Cerebellar cortex (tissue), 1 donor: ENCODE data around the gene KANSL3.

ENCODE experiments used
- DNase-seq: peaks from one replicate; pipeline ENCODE4 v3.0.0-alpha.2; 2015; ENCODE audit warnings: low spot score

Gene KANSL3

DNA sequence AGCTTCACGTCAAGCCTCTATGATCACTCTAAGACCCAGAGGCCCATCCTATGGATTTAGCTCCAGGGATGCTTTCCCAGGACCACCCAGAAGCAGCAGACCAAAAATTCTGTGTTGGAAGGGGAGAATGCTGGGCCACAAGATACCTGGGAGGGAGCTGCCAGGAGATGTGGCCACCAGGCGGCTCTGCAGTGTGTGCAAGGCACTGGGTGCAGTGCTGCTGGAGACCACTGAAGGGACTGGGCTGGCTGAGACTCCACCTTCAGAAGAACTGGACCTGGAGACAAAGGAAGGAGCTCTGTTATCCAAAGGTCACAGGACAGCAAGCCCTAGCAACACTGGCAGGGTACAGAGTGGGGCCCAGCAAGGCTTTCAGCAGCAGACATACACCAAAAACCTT, 34.0 kb downstream of the KANSL3 start:
- peak; percentile 8 for DNase-seq

GRCh38 chr2:96602330-96602823, 35.7 kb downstream of the KANSL3 start:
- no peak for DNase-seq

DNA sequence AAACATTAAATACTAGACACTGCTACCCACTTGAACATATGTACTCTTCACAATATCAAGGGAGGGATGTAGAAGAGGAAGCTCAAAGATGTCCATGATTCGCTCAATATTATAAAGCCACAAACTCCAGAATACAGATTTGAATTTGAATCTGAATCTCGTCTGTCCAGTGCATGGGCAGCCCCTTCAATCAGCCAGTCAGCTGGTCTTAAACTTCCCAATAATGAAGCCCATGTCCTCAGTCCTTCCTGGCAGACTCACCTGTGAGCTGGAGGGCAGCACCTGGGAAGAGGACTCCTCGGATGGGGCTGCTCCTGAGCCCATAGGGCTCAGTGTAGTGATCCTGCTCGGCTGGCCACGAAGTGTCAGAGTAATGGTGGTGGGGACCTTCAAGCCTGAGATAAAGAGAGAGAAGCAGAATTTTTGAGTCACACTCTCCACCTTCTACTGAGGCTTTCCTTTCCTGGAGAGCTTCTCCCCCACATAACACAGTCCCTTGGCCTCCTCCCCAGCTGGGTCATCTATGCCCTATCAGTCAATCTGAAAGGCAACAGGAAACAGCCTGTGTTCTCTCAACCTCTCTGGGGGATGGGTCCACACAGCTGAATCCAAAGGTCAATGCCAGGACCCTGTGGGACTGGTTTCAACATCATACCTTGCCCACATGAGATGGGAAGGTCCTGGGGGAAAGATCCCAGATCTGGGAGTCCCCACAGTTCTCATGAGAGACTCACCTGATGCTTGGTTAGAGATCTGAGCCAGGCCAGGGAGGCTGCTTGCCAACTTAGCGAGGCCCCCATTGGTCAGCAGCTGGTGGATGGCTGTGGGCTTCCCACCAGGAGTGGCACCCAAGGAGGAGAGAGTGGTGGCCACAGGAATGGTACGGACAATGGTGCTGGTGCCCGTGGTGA, 36.5 kb downstream of the KANSL3 start:
- no peak for DNase-seq

GRCh38 chr2:96599941-96600340, 38.2 kb downstream of the KANSL3 start:
- no peak for DNase-seq

DNA sequence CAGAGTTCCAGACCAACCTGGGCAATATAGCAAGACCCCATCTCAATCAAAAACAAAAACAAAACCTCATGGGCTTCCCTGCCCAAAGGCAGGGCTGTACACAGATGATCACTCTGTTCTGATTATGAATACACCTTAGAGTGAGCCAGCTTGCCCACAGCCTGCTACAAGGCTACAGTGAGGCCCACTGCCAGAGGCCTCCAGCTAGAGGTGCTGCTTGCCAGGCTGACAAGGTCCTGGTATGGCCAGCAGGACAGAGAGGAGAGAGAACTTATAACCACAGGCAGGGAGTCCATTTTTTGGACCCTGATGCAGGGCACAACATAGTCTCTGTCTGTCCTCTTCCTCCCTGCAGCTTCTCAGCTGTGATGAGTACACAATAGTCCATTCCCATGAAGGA, 41.5 kb downstream of the KANSL3 start:
- DNase-seq = no peak

DNA sequence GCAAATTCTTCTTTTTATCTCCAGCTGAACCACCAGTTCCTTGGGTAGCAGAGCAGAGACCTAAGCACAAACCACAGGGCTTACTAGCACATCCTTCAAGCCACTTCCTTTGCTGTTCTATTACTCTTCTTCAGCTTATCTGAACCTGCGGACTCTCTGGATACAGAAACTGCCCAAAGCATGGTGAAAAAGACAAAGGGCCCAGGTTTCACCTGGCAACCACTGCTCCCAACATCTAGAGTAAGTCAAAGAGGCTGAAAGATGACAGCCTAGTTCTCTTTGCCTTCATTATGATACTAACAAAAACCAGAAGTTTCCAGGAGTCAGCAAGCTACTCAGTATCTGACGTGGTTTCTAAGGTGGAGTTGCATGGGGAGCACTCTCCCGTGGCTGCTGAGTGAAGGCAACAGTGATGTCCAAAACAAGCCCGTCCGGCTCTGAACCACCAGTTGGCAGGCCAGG, 43.4 kb downstream of the KANSL3 start:
- DNase-seq = no peak

- no peak for DNase-seq
These were observed 43.8 kb downstream of the KANSL3 start for GRCh38 chr2:96594282-96594681.

DNA sequence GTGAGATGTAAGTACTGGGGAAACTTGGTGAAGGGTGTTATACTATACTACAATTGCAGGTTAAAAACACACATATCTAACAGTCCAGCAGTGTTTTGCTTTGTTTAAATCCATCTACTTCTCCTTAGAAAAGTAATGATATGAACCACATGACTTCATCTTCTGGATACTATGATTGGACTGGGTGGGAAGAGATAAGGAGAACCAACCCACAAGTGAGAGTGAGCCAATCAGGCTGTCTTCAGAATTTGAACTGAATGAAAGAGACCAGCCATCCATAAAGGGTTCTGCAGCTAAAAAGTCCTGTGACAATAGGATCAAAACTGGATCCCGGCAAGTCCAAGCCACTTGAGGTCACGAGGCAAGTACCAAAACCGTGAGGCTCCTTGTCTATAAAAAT, 46.6 kb downstream of the KANSL3 start:
- DNase-seq = no peak

GRCh38 chr2:96591054-96591453, 47.1 kb downstream of the KANSL3 start:
- no peak for DNase-seq

- no peak for DNase-seq
These were observed 50.3 kb downstream of the KANSL3 start for GRCh38 chr2:96587843-96588242.

DNA sequence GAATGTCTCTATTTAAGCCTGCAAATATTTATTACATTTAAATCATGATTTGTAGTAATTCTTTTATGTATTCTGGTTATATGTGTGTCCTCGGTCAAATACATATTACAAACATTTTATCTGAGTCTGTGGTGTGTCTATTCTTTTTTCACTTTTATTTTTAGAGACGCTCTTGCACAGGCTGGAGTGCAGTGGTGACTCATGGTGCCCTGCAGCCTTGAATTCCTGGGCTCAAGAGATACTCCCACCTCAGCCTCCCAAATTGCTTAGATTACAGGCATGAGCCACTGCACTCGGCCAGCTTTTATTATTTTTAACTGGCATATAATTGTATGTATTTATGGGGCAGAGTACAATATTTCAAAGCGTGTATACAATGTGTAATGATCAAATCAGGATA, 54.1 kb downstream of the KANSL3 start:
- no peak for DNase-seq

DNA sequence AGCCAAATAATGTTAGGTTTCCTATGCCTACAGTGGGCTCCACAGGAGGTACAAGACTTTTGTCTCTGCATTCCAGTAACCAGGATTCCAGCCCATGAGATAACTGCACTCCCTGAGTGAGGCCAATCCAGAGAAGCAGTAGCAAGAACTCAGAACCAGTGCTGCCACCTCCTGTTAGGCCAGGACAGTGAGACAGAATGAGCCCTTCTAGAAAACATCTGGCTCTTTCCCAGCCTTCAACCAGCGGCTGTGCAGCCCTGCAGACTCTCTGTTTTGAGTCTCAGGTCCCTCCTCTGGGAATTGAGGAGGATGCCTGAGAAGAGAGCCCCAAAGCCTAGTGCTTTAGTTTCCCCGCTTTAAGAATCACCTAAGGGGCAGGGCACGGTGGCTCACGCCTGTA, 57.3 kb downstream of the KANSL3 start:
- DNase-seq = peak; percentile 30

- DNase-seq = no peak
These were observed 58.7 kb downstream of the KANSL3 start for GRCh38 chr2:96579422-96579821.

GRCh38 chr2:96578731-96579130, 59.4 kb downstream of the KANSL3 start:
- DNase-seq = no peak

- no peak for DNase-seq
These were observed 60.6 kb downstream of the KANSL3 start for GRCh38 chr2:96577501-96577900.

DNA sequence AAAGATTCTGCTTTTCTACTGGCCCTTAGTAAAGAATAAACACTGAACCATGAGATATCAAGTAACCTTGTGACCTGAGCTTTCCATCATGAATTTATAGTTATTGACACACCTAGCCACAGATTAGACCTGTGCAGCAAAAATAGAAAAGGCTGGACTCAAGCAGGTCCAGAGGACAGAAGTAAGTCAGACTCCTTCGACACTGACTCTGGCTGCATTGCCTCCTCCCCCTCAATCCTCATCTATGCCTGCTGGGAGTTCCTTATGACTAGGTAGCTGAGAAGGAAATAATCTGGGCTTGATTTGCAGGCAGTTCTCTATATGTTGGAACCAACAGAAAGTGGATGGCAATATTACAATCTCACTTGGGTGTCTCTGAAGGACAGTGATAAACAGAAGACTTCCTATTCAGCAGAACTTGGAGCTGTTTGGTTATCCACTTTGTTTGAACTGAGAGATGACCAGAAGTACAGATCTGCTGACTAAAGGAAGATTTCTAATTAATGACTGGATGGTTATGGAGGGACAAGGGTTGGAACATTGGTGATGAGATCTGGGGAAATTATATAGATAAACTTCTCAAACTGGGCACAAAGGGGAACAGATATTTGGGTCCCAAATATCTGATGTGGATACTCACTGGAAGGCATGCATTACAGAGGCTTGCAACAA, 62.2 kb downstream of the KANSL3 start:
- no peak for DNase-seq

- no peak for DNase-seq
These were observed 63.7 kb downstream of the KANSL3 start for GRCh38 chr2:96574364-96574763.

- no peak for DNase-seq
These were observed 70.0 kb downstream of the KANSL3 start for GRCh38 chr2:96568094-96568493.

DNA sequence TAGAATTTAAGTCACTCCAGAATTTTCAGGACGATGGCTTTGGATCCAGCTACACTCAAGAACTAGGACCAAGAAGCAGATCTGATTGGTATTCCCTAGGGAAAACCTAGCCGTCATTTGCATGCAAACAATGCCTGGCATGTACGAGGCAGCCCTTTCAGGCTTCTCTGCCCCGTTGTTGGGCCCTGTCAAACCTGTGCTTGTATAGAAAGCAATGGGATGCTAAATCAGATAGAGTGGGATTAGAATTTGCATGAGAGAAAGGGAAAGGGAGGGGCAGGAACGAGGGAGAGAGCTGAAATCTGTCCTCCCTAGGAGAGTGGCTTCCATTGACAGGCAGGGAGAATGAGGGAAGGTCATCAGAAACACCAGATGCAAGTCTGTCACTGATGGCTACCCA, 73.0 kb downstream of the KANSL3 start:
- no peak for DNase-seq

DNA sequence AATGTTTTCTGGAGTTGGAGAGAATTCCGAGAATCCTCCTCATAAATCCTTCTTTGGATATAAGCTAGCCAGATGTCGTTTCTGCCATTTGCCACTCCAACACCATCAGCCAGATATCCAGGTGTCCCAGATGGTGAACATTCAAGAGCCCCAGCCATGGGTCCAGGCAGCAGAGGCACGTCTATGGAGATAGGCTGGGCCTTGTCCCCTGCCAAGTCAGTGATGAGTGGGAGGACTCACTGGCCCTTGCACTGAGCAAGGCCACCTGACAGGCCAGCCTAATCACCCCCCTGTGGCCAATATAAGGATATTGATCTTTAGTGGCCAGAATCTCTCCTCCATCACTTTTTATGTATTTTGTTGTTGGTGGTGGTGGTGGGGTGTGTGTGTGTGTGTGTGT, 73.5 kb downstream of the KANSL3 start:
- no peak for DNase-seq

GRCh38 chr2:96564026-96564425, 74.1 kb downstream of the KANSL3 start:
- no peak for DNase-seq

- no peak for DNase-seq
These were observed 79.6 kb downstream of the KANSL3 start for GRCh38 chr2:96558485-96558884.

GRCh38 chr2:96558061-96558460, 80.1 kb downstream of the KANSL3 start:
- DNase-seq = no peak
